ENCODE data around the gene EYA4.

EYA4 gene

GRCh38 chr6:133555685-133556084 is 314.5 kb downstream of the EYA4 start:
- no peak overlapping the region for H3K4me3 ChIP-seq
- DNase-seq (ENCODE audit: low spot score), result no peak
- no peak overlapping the region for H3K27ac ChIP-seq
- TF ChIP-seq CTCF (IDR thresholded peaks at IDR 0.05), result no peak

GRCh38 chr6:133559926-133560325 is 318.8 kb downstream of the EYA4 start:
- DNase-seq (ENCODE audit: low spot score), result no peak
- H3K27ac ChIP-seq, result no peak overlapping the region
- no peak for TF ChIP-seq CTCF (IDR thresholded peaks at IDR 0.05)
- no peak overlapping the region for H3K4me3 ChIP-seq

GRCh38 chr6:133567636-133568035 is 326.5 kb downstream of the EYA4 start:
- Histone ChIP-seq H3K4me3 (no peak overlapping the region), H3K27ac (no peak overlapping the region)
- no peak for DNase-seq (ENCODE audit: low spot score)
- TF ChIP-seq CTCF (IDR thresholded peaks at IDR 0.05), result no peak

GRCh38 chr6:133568970-133569889 is 328.1 kb downstream of the EYA4 start:
- peak; percentile 95 for TF ChIP-seq CTCF (IDR thresholded peaks at IDR 0.05)
- peak overlapping the region; percentile 70 for H3K4me3 ChIP-seq
- peak overlapping the region in 1 of 2 donors; percentile 23 for H3K27ac ChIP-seq
- no peak for DNase-seq (ENCODE audit: low spot score)

- no peak for DNase-seq (ENCODE audit: low spot score)
- Histone ChIP-seq H3K27ac (no peak overlapping the region), H3K4me3 (no peak overlapping the region)
- no peak for TF ChIP-seq CTCF (IDR thresholded peaks at IDR 0.05)
Measured at GRCh38 chr6:133571681-133572080, 330.5 kb downstream of the EYA4 start.

DNA sequence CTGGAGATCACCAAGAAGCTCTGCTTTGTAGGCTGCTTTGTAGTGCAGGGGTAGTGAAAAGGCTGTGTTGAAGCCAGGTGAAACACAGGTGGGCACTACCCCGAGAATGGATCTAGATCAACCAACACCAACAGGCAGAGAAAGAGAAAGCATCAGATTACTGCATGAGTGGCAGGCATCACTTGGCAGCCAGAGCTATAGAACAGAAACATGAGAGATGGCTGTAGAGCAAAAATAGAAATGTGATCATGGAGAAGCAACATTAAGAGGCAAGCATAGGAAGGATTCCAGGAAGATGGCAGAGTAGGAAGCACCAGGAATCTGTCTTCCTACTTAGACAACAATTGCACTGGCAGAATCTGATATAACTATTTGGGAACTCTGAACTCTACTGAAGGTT is 336.7 kb downstream of the EYA4 start:
- no peak overlapping the region for H3K4me3 ChIP-seq
- DNase-seq (ENCODE audit: low spot score), result no peak
- H3K27ac ChIP-seq, result no peak overlapping the region
- no peak for TF ChIP-seq CTCF (IDR thresholded peaks at IDR 0.05)

All from coronary artery (tissue), 2 donors.